HepG2 (cell line): ENCODE data around the gene NOL4L. TPM values are rescaled to one million over a fixed set of nuclear protein-coding genes. Genes with fewer than 3 reads are reported as not detected.

ENCODE experiments used
- DNMT1 ChIP-seq: sonication (generic); formaldehyde crosslinking; IDR thresholded peaks from 2 replicates; pipeline ENCODE4 v1.5.1; 2020; ENCODE audit warnings: mild to moderate bottlenecking, missing genetic modification reagents
- KDM4B ChIP-seq: sonication (generic); formaldehyde crosslinking; IDR thresholded peaks from 2 replicates; pipeline ENCODE4 v1.4.0; 2020; ENCODE audit warnings: missing genetic modification reagents
- SMC3 ChIP-seq: IDR thresholded peaks from 2 replicates; pipeline ENCODE4 v1.6.1; 2011; ENCODE audit warnings: low read length, improper control_type of control experiment
- SP5 ChIP-seq: IDR thresholded peaks from 2 replicates; pipeline ENCODE4 v1.6.1; 2016; ENCODE audit warnings: low read depth, borderline replicate concordance
- ZFP41 ChIP-seq: sonication (generic); formaldehyde crosslinking; IDR thresholded peaks from 2 replicates; pipeline ENCODE4 v1.4.0; 2020; ENCODE audit warnings: mild to moderate bottlenecking, missing genetic modification reagents, borderline replicate concordance
- ZMYM2 ChIP-seq: sonication (generic); formaldehyde crosslinking; IDR thresholded peaks from 2 replicates; pipeline ENCODE4 v1.8.0; 2022; ENCODE audit warnings: mild to moderate bottlenecking, missing genetic modification reagents
- ZNF331 ChIP-seq: sonication (generic); formaldehyde crosslinking; IDR thresholded peaks from 2 replicates; pipeline ENCODE4 v1.4.0; 2020; ENCODE audit warnings: missing genetic modification reagents
- ZNF430 ChIP-seq: sonication (generic); formaldehyde crosslinking; IDR thresholded peaks from 2 replicates; pipeline ENCODE4 v1.9.0; 2021; ENCODE audit warnings: mild to moderate bottlenecking, missing genetic modification reagents
- ZNF670 ChIP-seq: sonication (generic); formaldehyde crosslinking; IDR thresholded peaks from 2 replicates; pipeline ENCODE4 v1.8.0; 2022; ENCODE audit warnings: mild to moderate bottlenecking, missing genetic modification reagents, borderline replicate concordance
- polyA plus RNA-seq, 8 experiments: library from polyadenylated mRNA; depleted of rRNA in 3 of 8; stranded (reverse) in 7 of 8; unstranded in 1 of 8; fragments of >200 nt; fragmentation: Illumina TruSeq in 4 of 8; extraction: Trizol in 4 of 8; gene quantifications; 2 replicates each; pipeline versions ENCODE4 v1.2.1 to v1.2.3, GENCODE V29; 2011 to 2016; ENCODE audit warnings: low read depth in 4 of 8, missing spikeins in 1 of 8, mixed read lengths in 1 of 8; ENCODE audit not compliant: insufficient read depth in 1 of 8
- total RNA-seq, 5 experiments: library from RNA; depleted of rRNA; stranded (reverse); fragments of >200 nt; fragmentation: Illumina TruSeq; extraction: Trizol; gene quantifications; 2 replicates each; pipeline ENCODE4 v1.2.3, GENCODE V29; 2016; ENCODE audit warnings: low read depth in 1 of 5
- TF ChIP-seq, protein P1 (sequence below): sonication (generic); formaldehyde crosslinking; IDR thresholded peaks from 2 replicates; pipeline ENCODE4 v1.4.0; 2020; ENCODE audit warnings: missing genetic modification reagents
- TF ChIP-seq, protein P2 (sequence below): IDR thresholded peaks from 2 replicates; pipeline ENCODE4 v1.6.1; 2018; ENCODE audit warnings: missing genetic modification reagents
- TF ChIP-seq, protein P3 (sequence below): IDR thresholded peaks from 2 replicates; pipeline ENCODE4 v1.6.1; 2016; ENCODE audit warnings: low read depth, missing genetic modification reagents, missing compliant biosample characterization
- TF ChIP-seq, protein P4 (sequence below): sonication (generic); formaldehyde crosslinking; IDR thresholded peaks from 2 replicates; pipeline ENCODE4 v1.4.0; 2020; ENCODE audit warnings: low read depth, mild to moderate bottlenecking, missing genetic modification reagents

NOL4L gene
- total and polyA plus RNA-seq, 2 of the 13 experiments (the other 11 are each of a cell fraction or from before 2014, with no cell fraction given): 16.6 to 35.4 TPM

DNA sequence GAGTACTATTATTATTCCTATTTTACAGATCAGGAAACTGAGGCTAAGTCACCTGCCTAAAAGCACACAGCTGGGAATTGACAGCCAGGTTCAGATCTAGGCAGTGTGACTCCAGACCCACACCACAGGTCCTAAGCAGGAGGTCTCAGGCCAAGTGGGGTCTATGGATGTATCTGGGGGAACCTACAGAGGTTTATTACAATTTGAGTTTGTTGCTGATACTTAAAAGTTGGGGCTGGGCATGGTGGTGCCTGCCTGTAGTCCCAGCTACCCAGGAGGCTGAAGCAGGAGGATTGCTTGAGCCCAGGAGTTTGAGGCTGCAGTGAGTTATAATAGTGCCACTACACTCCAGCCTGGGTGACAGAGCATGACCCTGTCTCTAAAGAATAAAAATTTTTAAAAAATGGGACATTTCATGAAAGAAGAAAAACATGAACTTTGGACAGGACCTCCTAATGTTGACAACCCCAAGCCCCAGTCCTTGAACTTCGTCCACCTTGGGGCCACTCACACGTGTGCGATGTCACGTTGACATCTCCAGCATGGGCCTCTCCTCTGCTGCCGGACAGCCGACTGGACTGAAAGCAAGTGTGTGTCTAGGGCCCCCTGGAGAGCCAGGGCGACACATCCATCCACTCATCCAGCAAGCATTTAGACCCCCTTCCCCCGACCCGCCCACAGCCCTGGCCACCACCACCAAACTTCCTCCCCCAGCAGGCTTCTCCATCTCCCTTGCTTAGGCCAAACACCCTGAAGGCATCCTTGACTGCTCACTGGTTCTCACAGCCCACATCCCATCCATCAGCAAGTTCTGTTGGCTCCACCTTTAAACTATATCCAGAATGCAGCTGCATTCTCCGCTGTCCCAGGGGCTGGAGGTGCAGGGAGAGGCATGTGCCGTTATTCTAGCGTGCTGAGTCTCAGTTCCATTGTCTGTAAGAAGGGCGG is 40.0 kb downstream of the NOL4L start (continued):
- 0 out of 2 replicates have a peak, but pooled peaks have one; percentile 56 for TF ChIP-seq ZNF670 (CRISPR knock-in tag)
- TF ChIP-seq DNMT1 (CRISPR knock-in tag): peak; percentile 56; the same call in 1 of the 2 replicates
- no peak; the same call in none of the 2 replicates for TF ChIP-seq ZFP41 (CRISPR knock-in tag)
- peak; percentile 96 for TF ChIP-seq ZMYM2 (CRISPR knock-in tag)
- TF ChIP-seq, protein P1, sequence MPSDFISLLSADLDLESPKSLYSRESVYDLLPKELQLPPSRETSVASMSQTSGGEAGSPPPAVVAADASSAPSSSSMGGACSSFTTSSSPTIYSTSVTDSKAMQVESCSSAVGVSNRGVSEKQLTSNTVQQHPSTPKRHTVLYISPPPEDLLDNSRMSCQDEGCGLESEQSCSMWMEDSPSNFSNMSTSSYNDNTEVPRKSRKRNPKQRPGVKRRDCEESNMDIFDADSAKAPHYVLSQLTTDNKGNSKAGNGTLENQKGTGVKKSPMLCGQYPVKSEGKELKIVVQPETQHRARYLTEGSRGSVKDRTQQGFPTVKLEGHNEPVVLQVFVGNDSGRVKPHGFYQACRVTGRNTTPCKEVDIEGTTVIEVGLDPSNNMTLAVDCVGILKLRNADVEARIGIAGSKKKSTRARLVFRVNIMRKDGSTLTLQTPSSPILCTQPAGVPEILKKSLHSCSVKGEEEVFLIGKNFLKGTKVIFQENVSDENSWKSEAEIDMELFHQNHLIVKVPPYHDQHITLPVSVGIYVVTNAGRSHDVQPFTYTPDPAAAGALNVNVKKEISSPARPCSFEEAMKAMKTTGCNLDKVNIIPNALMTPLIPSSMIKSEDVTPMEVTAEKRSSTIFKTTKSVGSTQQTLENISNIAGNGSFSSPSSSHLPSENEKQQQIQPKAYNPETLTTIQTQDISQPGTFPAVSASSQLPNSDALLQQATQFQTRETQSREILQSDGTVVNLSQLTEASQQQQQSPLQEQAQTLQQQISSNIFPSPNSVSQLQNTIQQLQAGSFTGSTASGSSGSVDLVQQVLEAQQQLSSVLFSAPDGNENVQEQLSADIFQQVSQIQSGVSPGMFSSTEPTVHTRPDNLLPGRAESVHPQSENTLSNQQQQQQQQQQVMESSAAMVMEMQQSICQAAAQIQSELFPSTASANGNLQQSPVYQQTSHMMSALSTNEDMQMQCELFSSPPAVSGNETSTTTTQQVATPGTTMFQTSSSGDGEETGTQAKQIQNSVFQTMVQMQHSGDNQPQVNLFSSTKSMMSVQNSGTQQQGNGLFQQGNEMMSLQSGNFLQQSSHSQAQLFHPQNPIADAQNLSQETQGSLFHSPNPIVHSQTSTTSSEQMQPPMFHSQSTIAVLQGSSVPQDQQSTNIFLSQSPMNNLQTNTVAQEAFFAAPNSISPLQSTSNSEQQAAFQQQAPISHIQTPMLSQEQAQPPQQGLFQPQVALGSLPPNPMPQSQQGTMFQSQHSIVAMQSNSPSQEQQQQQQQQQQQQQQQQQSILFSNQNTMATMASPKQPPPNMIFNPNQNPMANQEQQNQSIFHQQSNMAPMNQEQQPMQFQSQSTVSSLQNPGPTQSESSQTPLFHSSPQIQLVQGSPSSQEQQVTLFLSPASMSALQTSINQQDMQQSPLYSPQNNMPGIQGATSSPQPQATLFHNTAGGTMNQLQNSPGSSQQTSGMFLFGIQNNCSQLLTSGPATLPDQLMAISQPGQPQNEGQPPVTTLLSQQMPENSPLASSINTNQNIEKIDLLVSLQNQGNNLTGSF (CRISPR knock-in tag): no peak
- TF ChIP-seq SMC3: peak; percentile 60
- peak; percentile 91 for TF ChIP-seq KDM4B (CRISPR knock-in tag)
- TF ChIP-seq, protein P2, sequence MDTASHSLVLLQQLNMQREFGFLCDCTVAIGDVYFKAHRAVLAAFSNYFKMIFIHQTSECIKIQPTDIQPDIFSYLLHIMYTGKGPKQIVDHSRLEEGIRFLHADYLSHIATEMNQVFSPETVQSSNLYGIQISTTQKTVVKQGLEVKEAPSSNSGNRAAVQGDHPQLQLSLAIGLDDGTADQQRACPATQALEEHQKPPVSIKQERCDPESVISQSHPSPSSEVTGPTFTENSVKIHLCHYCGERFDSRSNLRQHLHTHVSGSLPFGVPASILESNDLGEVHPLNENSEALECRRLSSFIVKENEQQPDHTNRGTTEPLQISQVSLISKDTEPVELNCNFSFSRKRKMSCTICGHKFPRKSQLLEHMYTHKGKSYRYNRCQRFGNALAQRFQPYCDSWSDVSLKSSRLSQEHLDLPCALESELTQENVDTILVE (CRISPR knock-in tag): peak; percentile 93
- peak; percentile 97 for TF ChIP-seq ZNF430
- TF ChIP-seq, protein P3, sequence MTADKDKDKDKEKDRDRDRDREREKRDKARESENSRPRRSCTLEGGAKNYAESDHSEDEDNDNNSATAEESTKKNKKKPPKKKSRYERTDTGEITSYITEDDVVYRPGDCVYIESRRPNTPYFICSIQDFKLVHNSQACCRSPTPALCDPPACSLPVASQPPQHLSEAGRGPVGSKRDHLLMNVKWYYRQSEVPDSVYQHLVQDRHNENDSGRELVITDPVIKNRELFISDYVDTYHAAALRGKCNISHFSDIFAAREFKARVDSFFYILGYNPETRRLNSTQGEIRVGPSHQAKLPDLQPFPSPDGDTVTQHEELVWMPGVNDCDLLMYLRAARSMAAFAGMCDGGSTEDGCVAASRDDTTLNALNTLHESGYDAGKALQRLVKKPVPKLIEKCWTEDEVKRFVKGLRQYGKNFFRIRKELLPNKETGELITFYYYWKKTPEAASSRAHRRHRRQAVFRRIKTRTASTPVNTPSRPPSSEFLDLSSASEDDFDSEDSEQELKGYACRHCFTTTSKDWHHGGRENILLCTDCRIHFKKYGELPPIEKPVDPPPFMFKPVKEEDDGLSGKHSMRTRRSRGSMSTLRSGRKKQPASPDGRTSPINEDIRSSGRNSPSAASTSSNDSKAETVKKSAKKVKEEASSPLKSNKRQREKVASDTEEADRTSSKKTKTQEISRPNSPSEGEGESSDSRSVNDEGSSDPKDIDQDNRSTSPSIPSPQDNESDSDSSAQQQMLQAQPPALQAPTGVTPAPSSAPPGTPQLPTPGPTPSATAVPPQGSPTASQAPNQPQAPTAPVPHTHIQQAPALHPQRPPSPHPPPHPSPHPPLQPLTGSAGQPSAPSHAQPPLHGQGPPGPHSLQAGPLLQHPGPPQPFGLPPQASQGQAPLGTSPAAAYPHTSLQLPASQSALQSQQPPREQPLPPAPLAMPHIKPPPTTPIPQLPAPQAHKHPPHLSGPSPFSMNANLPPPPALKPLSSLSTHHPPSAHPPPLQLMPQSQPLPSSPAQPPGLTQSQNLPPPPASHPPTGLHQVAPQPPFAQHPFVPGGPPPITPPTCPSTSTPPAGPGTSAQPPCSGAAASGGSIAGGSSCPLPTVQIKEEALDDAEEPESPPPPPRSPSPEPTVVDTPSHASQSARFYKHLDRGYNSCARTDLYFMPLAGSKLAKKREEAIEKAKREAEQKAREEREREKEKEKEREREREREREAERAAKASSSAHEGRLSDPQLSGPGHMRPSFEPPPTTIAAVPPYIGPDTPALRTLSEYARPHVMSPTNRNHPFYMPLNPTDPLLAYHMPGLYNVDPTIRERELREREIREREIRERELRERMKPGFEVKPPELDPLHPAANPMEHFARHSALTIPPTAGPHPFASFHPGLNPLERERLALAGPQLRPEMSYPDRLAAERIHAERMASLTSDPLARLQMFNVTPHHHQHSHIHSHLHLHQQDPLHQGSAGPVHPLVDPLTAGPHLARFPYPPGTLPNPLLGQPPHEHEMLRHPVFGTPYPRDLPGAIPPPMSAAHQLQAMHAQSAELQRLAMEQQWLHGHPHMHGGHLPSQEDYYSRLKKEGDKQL (CRISPR knock-in tag): no peak; the same call in none of the 2 replicates
- TF ChIP-seq, protein P4, sequence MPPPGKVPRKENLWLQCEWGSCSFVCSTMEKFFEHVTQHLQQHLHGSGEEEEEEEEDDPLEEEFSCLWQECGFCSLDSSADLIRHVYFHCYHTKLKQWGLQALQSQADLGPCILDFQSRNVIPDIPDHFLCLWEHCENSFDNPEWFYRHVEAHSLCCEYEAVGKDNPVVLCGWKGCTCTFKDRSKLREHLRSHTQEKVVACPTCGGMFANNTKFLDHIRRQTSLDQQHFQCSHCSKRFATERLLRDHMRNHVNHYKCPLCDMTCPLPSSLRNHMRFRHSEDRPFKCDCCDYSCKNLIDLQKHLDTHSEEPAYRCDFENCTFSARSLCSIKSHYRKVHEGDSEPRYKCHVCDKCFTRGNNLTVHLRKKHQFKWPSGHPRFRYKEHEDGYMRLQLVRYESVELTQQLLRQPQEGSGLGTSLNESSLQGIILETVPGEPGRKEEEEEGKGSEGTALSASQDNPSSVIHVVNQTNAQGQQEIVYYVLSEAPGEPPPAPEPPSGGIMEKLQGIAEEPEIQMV (CRISPR knock-in tag): peak; percentile 96
- peak; percentile 96 for TF ChIP-seq ZNF331 (CRISPR knock-in tag)
- TF ChIP-seq SP5 (CRISPR knock-in tag): peak; percentile 98
